GM23338 (cell line): ENCODE measurements around the gene CDKN2D. TPM values are rescaled to one million over a fixed set of nuclear protein-coding genes. Genes with fewer than 3 reads are reported as not detected.

Experiments used
- ATAC-seq: fragments of 200-7000 bp; cut with Tn5 transposase; 3 replicates; pipeline ENCODE4 v1.9.1; 2020
- DNase-seq: peaks from one replicate; pipeline ENCODE4 v3.0.0-alpha.2; 2015; ENCODE audit warnings: low spot score
- H2AFZ ChIP-seq: fragments of 200-600 bp; sonication (generic); 2 replicates; pipeline ENCODE4 v1.8.0; 2016; ENCODE audit warnings: antibody characterized with exemption, mild to moderate bottlenecking, moderate library complexity
- H3F3A ChIP-seq: fragments of 200-600 bp; sonication (generic); replicated peaks from 2 replicates; pipeline ENCODE4 v1.8.0; 2017; ENCODE audit warnings: antibody characterized with exemption, mixed run types, low read depth
- H3K27ac ChIP-seq: fragments of 200-600 bp; sonication (generic); 2 replicates; pipeline ENCODE4 v1.6.1; 2016; ENCODE audit warnings: low read depth
- H3K27me3 ChIP-seq: fragments of 200-600 bp; sonication (generic); 2 replicates; pipeline ENCODE4 v1.8.0; 2016; ENCODE audit warnings: mild to moderate bottlenecking, mixed run types, moderate library complexity; ENCODE audit not compliant: insufficient read depth
- H3K36me3 ChIP-seq: fragments of 200-600 bp; sonication (generic); 2 replicates; pipeline ENCODE4 v1.8.0; 2016; ENCODE audit warnings: mild to moderate bottlenecking; ENCODE audit not compliant: insufficient read depth
- H3K4me1 ChIP-seq: fragments of 200-600 bp; sonication (generic); 2 replicates; pipeline ENCODE4 v1.8.0; 2016; ENCODE audit warnings: mild to moderate bottlenecking, moderate library complexity; ENCODE audit not compliant: insufficient read depth
- H3K4me2 ChIP-seq: fragments of 200-600 bp; sonication (generic); 2 replicates; pipeline ENCODE4 v1.7.1; 2017; ENCODE audit warnings: mixed run types
- H3K4me3 ChIP-seq: fragments of 200-600 bp; sonication (generic); 2 replicates; pipeline ENCODE4 v1.6.1; 2016; ENCODE audit warnings: mixed run types
- H3K79me2 ChIP-seq: fragments of 200-600 bp; sonication (generic); replicated peaks from 2 replicates; pipeline ENCODE4 v1.8.0; 2017; ENCODE audit warnings: mild to moderate bottlenecking; ENCODE audit not compliant: insufficient read depth
- H3K9me2 ChIP-seq: fragments of 200-600 bp; sonication (generic); 2 replicates; pipeline ENCODE4 v1.8.0; 2017; ENCODE audit not compliant: insufficient read depth
- H4K20me1 ChIP-seq: fragments of 200-600 bp; sonication (generic); replicated peaks from 2 replicates; pipeline ENCODE4 v1.8.0; 2017; ENCODE audit warnings: mild to moderate bottlenecking; ENCODE audit not compliant: insufficient read depth
- H3K27ac Mint-ChIP-seq: 2 replicates; pipeline ENCODE4 v1.8.0; 2020; ENCODE audit warnings: inconsistent platforms, mild to moderate bottlenecking, moderate library complexity, mixed read lengths
- H3K27me3 Mint-ChIP-seq: 3 replicates; pipeline ENCODE4 v1.8.0; 2022; ENCODE audit warnings: low read depth, mild to moderate bottlenecking, moderate library complexity, mixed read lengths, inconsistent platforms; ENCODE audit not compliant: insufficient read depth, poor library complexity
- H3K36me3 Mint-ChIP-seq: 3 replicates; pipeline ENCODE4 v1.8.0; 2021; ENCODE audit warnings: low read depth, mild to moderate bottlenecking, inconsistent platforms, moderate library complexity, mixed read lengths
- H3K4me1 Mint-ChIP-seq: 3 replicates; pipeline ENCODE4 v1.8.0; 2020; ENCODE audit warnings: mild to moderate bottlenecking, inconsistent platforms, mixed read lengths
- H3K4me3 Mint-ChIP-seq: 3 replicates; pipeline ENCODE4 v1.8.0; 2021; ENCODE audit warnings: moderate library complexity, mild to moderate bottlenecking, inconsistent platforms, mixed read lengths
- H3K9me3 Mint-ChIP-seq: 3 replicates; pipeline ENCODE4 v1.8.0; 2020; ENCODE audit warnings: moderate library complexity, mild to moderate bottlenecking, inconsistent platforms, mixed read lengths
- CREB1 ChIP-seq: fragments of 250-450 bp; sonication (Bioruptor Pico); IDR thresholded peaks from 2 replicates; pipeline ENCODE4 v1.5.0; 2020; ENCODE audit warnings: low read depth, mild to moderate bottlenecking, moderate library complexity
- ETS1 ChIP-seq: IDR thresholded peaks from 2 replicates; pipeline ENCODE4 v1.6.1; 2016; ENCODE audit warnings: antibody characterized with exemption
- JUNB ChIP-seq: IDR thresholded peaks from one replicate; pipeline ENCODE4 v1.6.1; 2016; ENCODE audit warnings: antibody characterized with exemption; ENCODE audit not compliant: unreplicated experiment
- NANOG ChIP-seq: IDR thresholded peaks from 2 replicates; pipeline ENCODE4 v1.6.1; 2016; ENCODE audit warnings: antibody characterized with exemption, borderline replicate concordance
- STAT1 ChIP-seq: IDR thresholded peaks from one replicate; pipeline ENCODE4 v1.6.1; 2016; ENCODE audit warnings: antibody characterized with exemption; ENCODE audit not compliant: unreplicated experiment
- ZNF462 ChIP-seq: fragments of 250-450 bp; sonication (Bioruptor Pico); IDR thresholded peaks from 2 replicates; pipeline ENCODE4 v1.5.0; 2020; ENCODE audit warnings: mild to moderate bottlenecking, moderate library complexity
- polyA plus RNA-seq: library from polyadenylated mRNA; unstranded; fragments of >200 nt; fragmentation: Nextera tagmentation; extraction: Ambion mirVana; gene quantifications from 2 replicates; pipeline ENCODE4 v1.2.1, GENCODE V29; 2016
- total RNA-seq: library from RNA; depleted of rRNA; stranded (reverse); fragments of >200 nt; shearing (Covaris generic); gene quantifications from 2 replicates; pipeline ENCODE4 v1.2.3, GENCODE V29; 2014
- TF ChIP-seq, protein P1 (sequence below), 2 experiments: fragments of 200-600 bp in 1 of 2; sonication (generic) in 1 of 2; conservative IDR thresholded peaks; 2 replicates each; pipeline versions ENCODE4 v1.5.1 to v1.6.1; 2016 to 2017; ENCODE audit warnings: antibody characterized with exemption in 2 of 2, low read depth in 2 of 2, mild to moderate bottlenecking in 2 of 2, moderate library complexity in 1 of 2

CDKN2D gene
- total and polyA plus RNA-seq, 2 experiments from 2014 or later: 1.4 to 4.0 TPM

DNA sequence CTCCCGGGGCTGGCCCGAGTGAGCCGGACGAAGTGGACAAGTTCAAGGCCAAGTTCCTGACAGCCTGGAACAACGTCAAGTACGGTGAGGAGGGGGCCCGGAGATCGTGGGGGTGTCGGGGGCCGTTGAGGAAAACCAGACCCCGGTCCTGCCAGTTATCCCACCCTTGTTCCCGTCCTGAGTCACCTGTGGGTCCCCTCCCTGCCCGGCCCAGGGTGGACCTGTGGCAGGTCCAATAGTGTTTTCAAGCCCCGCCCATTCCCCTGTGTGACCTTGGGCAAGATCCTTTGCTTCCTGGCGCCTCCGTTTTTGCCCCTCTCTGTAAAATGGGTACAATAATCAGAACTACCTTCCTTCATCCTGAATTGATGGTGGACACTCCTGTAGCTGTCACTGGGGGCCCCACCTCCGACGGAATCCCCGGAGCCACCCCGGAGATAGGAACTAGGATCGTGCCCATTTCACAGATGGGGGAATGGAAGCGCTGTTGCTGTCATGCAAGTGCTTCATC lies 24.5 kb downstream of the CDKN2D start:
- H3K4me1 Mint-ChIP-seq: no peaks in the 10 kb centered on the region
- no peaks in the 10 kb centered on the region for H3K27me3 ChIP-seq
- DNase-seq (peak; percentile 37), ATAC-seq (peak; percentile 6)
- no peak overlapping the region for H3K27ac Mint-ChIP-seq
- peak overlapping the region; percentile 85 for H3K4me3 ChIP-seq
- H3K4me1 ChIP-seq: no peaks in the 10 kb centered on the region; the same call in 1 of the 2 replicates
- H3K9me3 Mint-ChIP-seq: no peaks in the 10 kb centered on the region
- H2AFZ ChIP-seq: peak overlapping the region; percentile 69; the same call in 1 of the 2 replicates
- no peaks in the 10 kb centered on the region for H3K9me2 ChIP-seq
- H3K79me2 ChIP-seq: peaks cover 17% of the 10 kb centered on the region
- no peak for TF ChIP-seq JUNB
- TF ChIP-seq ZNF462 (CRISPR knock-in tag): no peak
- TF ChIP-seq NANOG: no peak
- TF ChIP-seq, protein P1, sequence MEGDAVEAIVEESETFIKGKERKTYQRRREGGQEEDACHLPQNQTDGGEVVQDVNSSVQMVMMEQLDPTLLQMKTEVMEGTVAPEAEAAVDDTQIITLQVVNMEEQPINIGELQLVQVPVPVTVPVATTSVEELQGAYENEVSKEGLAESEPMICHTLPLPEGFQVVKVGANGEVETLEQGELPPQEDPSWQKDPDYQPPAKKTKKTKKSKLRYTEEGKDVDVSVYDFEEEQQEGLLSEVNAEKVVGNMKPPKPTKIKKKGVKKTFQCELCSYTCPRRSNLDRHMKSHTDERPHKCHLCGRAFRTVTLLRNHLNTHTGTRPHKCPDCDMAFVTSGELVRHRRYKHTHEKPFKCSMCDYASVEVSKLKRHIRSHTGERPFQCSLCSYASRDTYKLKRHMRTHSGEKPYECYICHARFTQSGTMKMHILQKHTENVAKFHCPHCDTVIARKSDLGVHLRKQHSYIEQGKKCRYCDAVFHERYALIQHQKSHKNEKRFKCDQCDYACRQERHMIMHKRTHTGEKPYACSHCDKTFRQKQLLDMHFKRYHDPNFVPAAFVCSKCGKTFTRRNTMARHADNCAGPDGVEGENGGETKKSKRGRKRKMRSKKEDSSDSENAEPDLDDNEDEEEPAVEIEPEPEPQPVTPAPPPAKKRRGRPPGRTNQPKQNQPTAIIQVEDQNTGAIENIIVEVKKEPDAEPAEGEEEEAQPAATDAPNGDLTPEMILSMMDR (conservative IDR thresholded peaks at IDR 0.05; ENCODE audit: low read depth in 2 of 2): no peak
- TF ChIP-seq CREB1 (CRISPR knock-in tag): no peak
- TF ChIP-seq ETS1: no peak
- no peak for TF ChIP-seq STAT1
- H3K36me3 Mint-ChIP-seq: peaks cover 19% of the 10 kb centered on the region; the same call in 2 of the 3 replicates
- H4K20me1 ChIP-seq: peaks cover 3% of the 10 kb centered on the region; the same call in 1 of the 2 replicates
- H3K4me2 ChIP-seq: peak overlapping the region; percentile 82
- H3K36me3 ChIP-seq: no peaks in the 10 kb centered on the region
- peaks cover 6% of the 10 kb centered on the region for H3K27me3 Mint-ChIP-seq
- no peak overlapping the region for H3K27ac ChIP-seq
- H3F3A ChIP-seq: 0 out of 2 replicates have a peak, but pooled peaks cover 12% of the 10 kb centered on the region
- peak overlapping the region; percentile 87 for H3K4me3 Mint-ChIP-seq
